Measurements from ENCODE around the gene FAM24A.
A peak's percentile ranks its signal among the peaks of the same experiment; 100 is the strongest.

Gene FAM24A

GRCh38 chr10:122931088-122931906 is 20.9 kb downstream of the FAM24A start:
- no peak for FAIRE-seq

DNA sequence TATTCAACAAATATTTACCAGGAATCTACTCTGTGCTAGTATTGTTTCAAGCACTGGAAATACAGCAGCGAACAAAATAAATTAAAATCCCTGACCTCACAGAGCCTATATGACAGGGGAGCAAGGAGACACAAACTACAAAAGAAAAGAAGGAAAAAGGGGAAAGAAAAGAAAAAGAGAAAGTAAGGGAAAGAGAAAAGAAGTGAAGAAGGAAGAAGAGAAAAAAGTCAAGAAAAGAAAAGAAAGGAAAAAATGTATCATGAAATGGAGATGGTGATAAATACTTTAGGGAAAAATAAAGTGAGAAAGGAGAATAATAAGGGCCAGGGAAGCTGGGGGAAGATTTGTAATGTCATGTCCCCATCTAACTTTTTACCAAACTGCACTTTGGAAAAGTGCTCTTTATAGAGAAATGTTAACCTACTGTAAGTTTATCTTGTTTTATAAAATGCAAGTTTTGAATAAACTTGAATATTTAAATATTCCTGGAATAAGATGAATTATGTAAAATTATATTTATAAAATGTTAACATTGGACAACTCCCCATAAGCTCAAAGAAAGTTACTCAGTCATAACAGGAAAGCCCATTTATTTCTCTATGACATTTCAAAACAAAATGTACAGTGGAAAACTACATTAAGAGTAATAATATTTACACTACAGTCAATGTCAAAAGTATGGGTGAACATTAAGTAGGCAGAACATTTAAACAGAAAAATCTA is 28.9 kb downstream of the FAM24A start:
- FAIRE-seq, result no peak

DNA sequence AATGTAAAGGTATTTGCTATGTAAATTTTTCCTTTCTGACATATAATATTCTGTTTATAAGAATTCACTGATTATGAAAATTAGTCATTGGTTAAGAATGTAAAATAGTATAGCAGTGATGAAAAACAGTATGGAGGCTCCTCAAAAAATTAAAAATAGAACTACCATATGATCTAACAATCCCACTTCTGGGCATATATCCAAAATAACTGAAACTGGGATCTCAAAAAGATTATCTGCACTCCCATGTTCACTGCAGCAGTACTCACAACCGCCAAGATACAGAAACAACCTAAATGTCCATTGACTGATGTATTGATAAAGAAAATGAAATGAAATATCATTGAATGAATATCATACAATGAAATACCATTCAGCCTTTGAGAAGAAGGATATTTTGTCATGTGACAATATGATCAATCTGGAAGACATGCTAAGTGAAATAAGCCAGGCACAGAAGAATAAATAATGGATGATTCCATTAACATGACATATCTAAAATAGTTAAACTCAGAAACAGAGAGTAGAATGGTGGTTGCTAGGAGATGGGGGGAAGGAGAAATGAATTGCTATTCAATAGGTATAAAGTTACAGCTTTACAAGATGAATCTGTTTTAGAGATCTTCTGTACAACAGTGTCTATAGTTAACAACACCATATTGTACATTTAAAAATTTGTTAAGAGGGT is 29.6 kb downstream of the FAM24A start:
- FAIRE-seq, result no peak

DNA sequence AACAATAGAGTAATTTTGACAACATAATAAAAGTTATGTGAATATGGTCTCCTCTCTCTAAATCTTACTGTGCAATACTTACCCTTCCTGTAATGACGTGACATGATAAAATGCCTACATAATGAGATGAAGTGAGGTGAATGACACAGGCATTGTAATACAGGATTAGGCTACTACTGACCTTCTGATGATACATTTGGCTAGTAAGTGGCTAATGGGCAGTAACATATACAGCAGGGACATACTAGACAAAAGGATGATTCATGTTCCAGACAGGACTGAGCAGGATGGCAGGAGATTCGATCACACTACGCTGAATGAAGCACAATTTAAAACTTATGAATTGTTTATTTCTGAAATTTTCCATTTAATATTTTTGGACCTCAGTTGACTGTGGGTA is 38.9 kb downstream of the FAM24A start:
- no peak for FAIRE-seq

GRCh38 chr10:122953902-122954730 is 43.7 kb downstream of the FAM24A start, which contains the start of gene C10orf88:
TSS of gene C10orf88 (minus strand) at chr10:122954227. CDS start at chr10:122954178, 49 bp downstream.
- peak; percentile 90 for FAIRE-seq

GRCh38 chr10:122954731-122955050 is 44.3 kb downstream of the FAM24A start:
- FAIRE-seq, result no peak

DNA sequence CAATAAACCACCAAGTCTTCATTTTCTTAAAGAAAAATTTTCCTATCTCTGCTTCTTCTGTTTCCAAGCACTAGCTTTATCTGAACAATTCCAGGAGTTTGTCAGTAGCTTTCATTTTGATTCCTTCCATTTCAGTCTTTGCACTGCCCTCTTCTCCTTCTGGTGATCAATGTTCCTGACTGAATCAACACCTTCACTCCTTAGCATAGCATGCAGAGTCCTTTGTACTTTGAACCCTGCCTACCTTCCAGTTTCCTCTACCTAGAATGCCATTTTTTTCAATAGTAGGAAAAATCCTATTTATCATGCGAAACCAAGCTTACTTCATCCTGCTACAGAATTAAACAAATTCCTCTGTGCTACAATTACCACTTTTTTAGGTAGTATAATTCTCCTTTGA is 45.5 kb downstream of the FAM24A start:
- no peak for FAIRE-seq

- FAIRE-seq, result no peak
Measured at GRCh38 chr10:122957474-122957873, 47.1 kb downstream of the FAM24A start.

- FAIRE-seq, result no peak
Measured at GRCh38 chr10:122962405-122962804, 52.0 kb downstream of the FAM24A start.

Data from G401.6 (cell line).